ENCODE data around the gene ARNT2.

- TF ChIP-seq CTCF (IDR thresholded peaks at IDR 0.05) (no peak), ZFX (IDR thresholded peaks at IDR 0.05; ENCODE audit: borderline replicate concordance) (no peak)
Observed at GRCh38 chr15:80458580-80458979, 54.4 kb downstream of the ARNT2 start.

Measured in 22Rv1 (cell line).